Measurements from ENCODE around the gene PPP1R1C. TPM values are rescaled to one million over a fixed set of nuclear protein-coding genes. Genes with fewer than 3 reads are reported as not detected.

Gene PPP1R1C
- total RNA-seq, 2 donors from 2014 or later = 2.8 to 6.1 TPM

DNA sequence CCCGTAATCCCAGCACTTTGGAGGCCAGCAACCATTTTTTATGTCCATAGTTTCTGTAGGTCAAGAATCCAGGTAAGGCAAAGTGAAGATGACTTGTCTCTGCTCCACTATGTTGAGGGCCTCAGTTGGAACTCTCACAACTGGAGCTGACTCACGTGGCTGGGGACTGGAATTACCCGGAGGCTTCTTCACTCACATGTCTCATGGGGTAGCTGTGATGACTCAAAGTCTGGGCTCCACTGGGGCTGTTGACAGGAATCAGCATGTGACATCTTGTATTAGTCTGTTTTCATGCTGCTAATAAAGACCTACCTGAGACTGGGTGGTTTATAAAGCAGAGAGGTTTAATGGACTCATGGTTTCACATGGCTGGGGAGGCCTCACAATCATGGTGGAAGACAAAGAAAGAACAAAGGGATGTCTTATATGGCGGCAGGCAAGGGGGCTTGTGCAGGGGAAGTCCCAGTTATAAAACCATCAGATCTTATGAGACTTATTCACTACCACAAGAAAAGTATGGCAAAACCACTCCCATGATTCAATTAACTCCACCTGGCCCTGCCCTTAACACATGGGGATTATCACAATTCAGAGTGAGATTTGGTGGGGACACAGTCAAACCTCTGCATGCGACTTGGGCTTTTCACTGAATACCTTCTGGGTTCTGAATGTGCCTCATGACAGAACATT, 7.8 kb upstream of the PPP1R1C start:
- Histone ChIP-seq H3K27ac (ENCODE audit: low read depth, low read length) (no peak overlapping the region), H3K4me3 (ENCODE audit: low read length) (no peak overlapping the region), H3K36me3 (ENCODE audit: control insufficient read depth, insufficient read depth, low read length) (no peaks in the 10 kb centered on the region), H3K4me1 (ENCODE audit: control insufficient read depth, insufficient read depth, low read length) (no peaks in the 10 kb centered on the region), H3K9me3 (ENCODE audit: control insufficient read depth, low read length) (no peaks in the 10 kb centered on the region), H3K9ac (ENCODE audit: extremely low read depth, low read length, poor library complexity, severe bottlenecking) (no peak overlapping the region), H3K27me3 (ENCODE audit: control insufficient read depth, insufficient read depth, low read length, poor library complexity, severe bottlenecking) (no peaks in the 10 kb centered on the region)
- H3K9me3 Mint-ChIP-seq = no peaks in the 10 kb centered on the region
- peaks cover 1% of the 10 kb centered on the region for H3K4me1 Mint-ChIP-seq
- WGBS, 2 experiments (ENCODE audit: insufficient coverage in 1 of 2, insufficient read length in 1 of 2) = 92 to 93% methylated on average over 5 of the region's 5 CpGs
- H3K4me3 Mint-ChIP-seq = no peak overlapping the region
- H3K27ac Mint-ChIP-seq = no peak overlapping the region
- no peaks in the 10 kb centered on the region for H3K27me3 Mint-ChIP-seq (ENCODE audit: insufficient read depth)
- H3K36me3 Mint-ChIP-seq (ENCODE audit: low read depth) = no peaks in the 10 kb centered on the region
- no peak for TF ChIP-seq CTCF (conservative IDR thresholded peaks at IDR 0.05)
- no peak for DNase-seq

DNA sequence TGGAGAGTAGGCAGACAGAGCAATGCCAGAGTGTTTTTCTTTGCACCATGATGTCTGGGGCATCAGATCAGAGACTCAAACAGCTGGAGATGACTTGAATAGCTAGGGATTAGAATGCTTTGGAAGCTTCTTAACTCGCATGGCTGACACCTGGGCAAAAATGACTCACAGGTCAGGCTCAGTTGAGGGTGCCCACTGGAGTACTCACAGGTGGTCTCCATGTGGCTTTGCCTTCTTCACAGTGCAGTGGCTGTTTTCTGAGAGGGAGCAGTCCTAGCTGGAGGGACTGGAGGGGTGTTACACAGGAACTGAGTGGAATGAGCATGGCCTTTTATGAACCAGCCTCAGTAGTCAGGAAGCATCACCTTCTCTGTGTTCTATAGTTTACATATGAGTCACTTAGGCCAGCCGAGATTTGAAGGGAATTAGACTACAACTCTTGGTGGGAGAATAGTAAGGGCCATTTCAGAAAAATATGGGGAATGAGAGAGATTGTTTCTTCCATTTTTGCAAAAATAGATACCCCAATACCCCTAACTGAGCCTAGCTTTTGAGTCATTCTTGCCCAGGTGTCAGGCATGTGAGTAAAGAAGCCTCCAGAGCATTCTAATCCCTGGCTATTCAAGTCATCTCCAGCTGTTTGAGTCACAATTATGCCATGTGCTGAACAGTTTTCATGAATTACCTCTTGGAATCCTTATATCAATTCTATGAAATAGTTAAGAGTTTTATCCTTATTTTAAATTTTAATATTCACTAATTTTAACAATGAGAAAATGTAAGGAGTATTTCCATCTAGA, 7.1 kb upstream of the PPP1R1C start:
- H3K36me3 ChIP-seq (ENCODE audit: control insufficient read depth, insufficient read depth, low read length) = no peaks in the 10 kb centered on the region
- H3K9ac ChIP-seq (ENCODE audit: extremely low read depth, low read length, poor library complexity, severe bottlenecking) = no peak overlapping the region
- H3K27ac Mint-ChIP-seq = no peak overlapping the region
- H3K9me3 Mint-ChIP-seq = no peaks in the 10 kb centered on the region
- H3K27me3 ChIP-seq (ENCODE audit: control insufficient read depth, insufficient read depth, low read length, poor library complexity, severe bottlenecking) = no peaks in the 10 kb centered on the region
- no peak overlapping the region for H3K4me3 ChIP-seq (ENCODE audit: low read length)
- H3K4me3 Mint-ChIP-seq = no peak overlapping the region
- H3K9me3 ChIP-seq (ENCODE audit: control insufficient read depth, low read length) = no peaks in the 10 kb centered on the region
- H3K4me1 Mint-ChIP-seq = peaks cover 1% of the 10 kb centered on the region
- H3K36me3 Mint-ChIP-seq (ENCODE audit: low read depth) = no peaks in the 10 kb centered on the region
- H3K27me3 Mint-ChIP-seq (ENCODE audit: insufficient read depth) = no peaks in the 10 kb centered on the region
- H3K4me1 ChIP-seq (ENCODE audit: control insufficient read depth, insufficient read depth, low read length) = no peaks in the 10 kb centered on the region
- no peak overlapping the region for H3K27ac ChIP-seq (ENCODE audit: low read depth, low read length)
- WGBS, 2 experiments (ENCODE audit: insufficient coverage in 1 of 2, insufficient read length in 1 of 2) = 90 to 100% methylated on average over 1 to 2 of the region's 2 CpGs
- no peak for DNase-seq
- TF ChIP-seq CTCF (conservative IDR thresholded peaks at IDR 0.05) = no peak

DNA sequence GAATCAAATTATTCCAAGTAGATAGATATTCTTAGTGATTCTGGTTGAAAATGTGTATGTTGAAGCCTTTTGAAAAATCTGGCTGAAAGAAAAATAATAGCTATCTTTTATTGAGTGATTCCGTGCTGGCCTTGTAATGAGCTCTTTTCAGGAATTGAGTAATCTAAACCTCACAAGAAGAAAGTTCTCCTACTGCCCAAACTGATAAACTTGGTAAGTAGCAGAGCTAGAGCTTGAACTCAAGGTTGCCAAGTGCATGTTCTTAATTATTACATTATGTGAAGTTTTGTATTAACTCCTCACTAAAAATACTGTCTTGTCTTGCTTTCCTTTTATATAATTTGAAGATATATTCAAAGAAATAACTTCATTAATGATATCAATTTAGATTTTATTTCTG, 1.6 kb upstream of the PPP1R1C start:
- H3K27ac Mint-ChIP-seq = no peak overlapping the region
- no peaks in the 10 kb centered on the region for H3K27me3 ChIP-seq (ENCODE audit: control insufficient read depth, insufficient read depth, low read length, poor library complexity, severe bottlenecking)
- no peak for DNase-seq
- no peak overlapping the region for H3K4me3 Mint-ChIP-seq
- H3K36me3 Mint-ChIP-seq (ENCODE audit: low read depth) = no peaks in the 10 kb centered on the region
- no peaks in the 10 kb centered on the region for H3K9me3 Mint-ChIP-seq
- H3K4me3 ChIP-seq (ENCODE audit: low read length) = no peak overlapping the region
- H3K4me1 ChIP-seq (ENCODE audit: control insufficient read depth, insufficient read depth, low read length) = no peaks in the 10 kb centered on the region
- H3K9ac ChIP-seq (ENCODE audit: extremely low read depth, low read length, poor library complexity, severe bottlenecking) = no peak overlapping the region
- no peaks in the 10 kb centered on the region for H3K27me3 Mint-ChIP-seq (ENCODE audit: insufficient read depth)
- no peak for TF ChIP-seq CTCF (conservative IDR thresholded peaks at IDR 0.05)
- no peak overlapping the region for H3K27ac ChIP-seq (ENCODE audit: low read depth, low read length)
- 92% methylated on average over 1 of the region's 1 CpG; no CpG with 5 or more reads in 1 of the 2 experiments for WGBS, 2 experiments (ENCODE audit: insufficient coverage in 1 of 2, insufficient read length in 1 of 2)
- H3K9me3 ChIP-seq (ENCODE audit: control insufficient read depth, low read length) = no peaks in the 10 kb centered on the region
- H3K36me3 ChIP-seq (ENCODE audit: control insufficient read depth, insufficient read depth, low read length) = no peaks in the 10 kb centered on the region
- no peaks in the 10 kb centered on the region for H3K4me1 Mint-ChIP-seq
